ENCODE data around the gene H6PD.

DNA sequence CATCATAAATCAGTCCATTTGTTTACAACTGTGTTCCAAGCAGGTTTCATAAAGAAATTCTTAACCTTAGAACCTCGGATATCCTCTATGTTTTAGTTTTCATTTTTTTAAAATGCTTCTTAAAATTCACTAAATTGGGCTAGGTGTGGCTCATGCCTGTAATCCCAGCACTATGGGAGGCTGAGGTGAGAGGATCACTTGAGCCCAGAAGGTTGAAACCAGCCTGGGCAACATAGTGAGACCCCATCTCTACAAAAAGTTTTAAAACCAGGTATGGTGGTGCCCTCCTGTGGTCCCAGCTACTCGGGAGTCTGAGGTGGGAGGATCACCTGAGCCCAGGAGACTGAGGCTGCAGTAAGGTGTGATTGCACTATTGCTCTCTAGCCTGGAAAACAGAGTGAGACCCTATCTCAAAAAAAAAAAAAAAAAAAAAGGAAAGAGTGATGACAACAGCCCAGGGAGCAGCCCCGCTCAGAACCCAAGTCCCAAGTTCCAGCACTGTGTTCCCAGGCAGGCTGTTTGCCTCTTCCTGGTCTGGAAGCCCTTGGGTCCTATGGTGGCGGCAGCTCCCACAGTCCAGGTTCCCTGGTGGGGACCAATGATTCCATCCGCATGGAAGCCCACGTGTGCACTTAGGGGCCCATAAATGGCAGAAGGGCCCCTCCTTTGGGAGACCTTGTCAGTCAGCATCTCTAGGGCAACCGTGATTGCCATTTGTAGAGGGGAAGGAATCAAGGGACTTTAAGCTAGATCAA, 33.4 kb downstream of the H6PD start:
- TF ChIP-seq, protein P1, sequence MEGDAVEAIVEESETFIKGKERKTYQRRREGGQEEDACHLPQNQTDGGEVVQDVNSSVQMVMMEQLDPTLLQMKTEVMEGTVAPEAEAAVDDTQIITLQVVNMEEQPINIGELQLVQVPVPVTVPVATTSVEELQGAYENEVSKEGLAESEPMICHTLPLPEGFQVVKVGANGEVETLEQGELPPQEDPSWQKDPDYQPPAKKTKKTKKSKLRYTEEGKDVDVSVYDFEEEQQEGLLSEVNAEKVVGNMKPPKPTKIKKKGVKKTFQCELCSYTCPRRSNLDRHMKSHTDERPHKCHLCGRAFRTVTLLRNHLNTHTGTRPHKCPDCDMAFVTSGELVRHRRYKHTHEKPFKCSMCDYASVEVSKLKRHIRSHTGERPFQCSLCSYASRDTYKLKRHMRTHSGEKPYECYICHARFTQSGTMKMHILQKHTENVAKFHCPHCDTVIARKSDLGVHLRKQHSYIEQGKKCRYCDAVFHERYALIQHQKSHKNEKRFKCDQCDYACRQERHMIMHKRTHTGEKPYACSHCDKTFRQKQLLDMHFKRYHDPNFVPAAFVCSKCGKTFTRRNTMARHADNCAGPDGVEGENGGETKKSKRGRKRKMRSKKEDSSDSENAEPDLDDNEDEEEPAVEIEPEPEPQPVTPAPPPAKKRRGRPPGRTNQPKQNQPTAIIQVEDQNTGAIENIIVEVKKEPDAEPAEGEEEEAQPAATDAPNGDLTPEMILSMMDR (IDR thresholded peaks at IDR 0.05; ENCODE audit: insufficient read depth, low read length, poor library complexity, severe bottlenecking), result no peak
- no peak for TF ChIP-seq EZH2phosphoT487 (conservative IDR thresholded peaks at IDR 0.05; ENCODE audit: low read length)
